ENCODE data around the gene MCF2L.
"Not testable (repeated sequence)": the region's sequence is repeated elsewhere in the genome, so short reads cannot be mapped to it uniquely, and the experiment has no call there.

The MCF2L gene

DNA sequence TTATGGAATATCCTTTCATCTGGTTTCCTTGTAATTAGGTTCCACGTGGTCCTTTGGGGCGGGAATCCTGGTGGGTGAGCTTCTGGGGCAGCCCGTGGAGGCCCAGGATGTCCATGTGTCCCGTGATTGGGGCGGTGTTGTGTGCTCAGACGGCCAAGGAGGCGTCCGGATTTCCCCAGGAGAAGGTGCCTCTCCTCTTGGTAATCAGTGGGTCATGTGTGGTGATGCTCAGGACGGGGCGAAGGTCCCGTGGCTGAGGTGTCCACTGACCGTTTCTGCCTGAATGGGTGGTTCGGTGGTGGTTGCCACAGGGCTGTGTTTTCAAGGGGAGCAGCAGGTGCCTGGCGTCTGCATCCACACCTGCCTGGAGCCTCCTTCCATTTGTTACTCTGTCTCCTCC is 84.4 kb downstream of the MCF2L start:
- Histone ChIP-seq H3K27ac (replicated peaks) (no peak overlapping the region), H3K4me3 (replicated peaks; ENCODE audit: insufficient read depth, low read length) (no peak overlapping the region), H3K27me3 (ENCODE audit: insufficient read depth, poor library complexity, severe bottlenecking) (peaks cover 4% of the 10 kb centered on the region)
- TF ChIP-seq POLR2AphosphoS5 (IDR thresholded peaks at IDR 0.05; ENCODE audit: low read depth) (no peak), CTCF (IDR thresholded peaks at IDR 0.05; ENCODE audit: insufficient read depth, low read length) (no peak), GABPA (IDR thresholded peaks at IDR 0.05; ENCODE audit: low read depth) (no peak), SPI1 (IDR thresholded peaks at IDR 0.05; ENCODE audit: borderline replicate concordance, low read depth) (no peak), REST (IDR thresholded peaks at IDR 0.05; ENCODE audit: insufficient replicate concordance, low read depth) (no peak)
- DNase-seq (ENCODE audit: low read depth in 1 of 2, low spot score in 1 of 2) = no peak

GRCh38 chr13:113053801-113054604 is 85.0 kb downstream of the MCF2L start:
- no peak overlapping the region for H3K4me3 ChIP-seq (replicated peaks; ENCODE audit: insufficient read depth, low read length)
- no peak for DNase-seq (ENCODE audit: low read depth in 1 of 2, low spot score in 1 of 2)
- no peak for TF ChIP-seq SPI1 (IDR thresholded peaks at IDR 0.05; ENCODE audit: borderline replicate concordance, low read depth)
- TF ChIP-seq POLR2AphosphoS5 (IDR thresholded peaks at IDR 0.05; ENCODE audit: low read depth) = no peak
- TF ChIP-seq GABPA (IDR thresholded peaks at IDR 0.05; ENCODE audit: low read depth) = no peak
- H3K27ac ChIP-seq (replicated peaks) = no peak overlapping the region
- H3K27me3 ChIP-seq (ENCODE audit: insufficient read depth, poor library complexity, severe bottlenecking) = peaks cover 4% of the 10 kb centered on the region

DNA sequence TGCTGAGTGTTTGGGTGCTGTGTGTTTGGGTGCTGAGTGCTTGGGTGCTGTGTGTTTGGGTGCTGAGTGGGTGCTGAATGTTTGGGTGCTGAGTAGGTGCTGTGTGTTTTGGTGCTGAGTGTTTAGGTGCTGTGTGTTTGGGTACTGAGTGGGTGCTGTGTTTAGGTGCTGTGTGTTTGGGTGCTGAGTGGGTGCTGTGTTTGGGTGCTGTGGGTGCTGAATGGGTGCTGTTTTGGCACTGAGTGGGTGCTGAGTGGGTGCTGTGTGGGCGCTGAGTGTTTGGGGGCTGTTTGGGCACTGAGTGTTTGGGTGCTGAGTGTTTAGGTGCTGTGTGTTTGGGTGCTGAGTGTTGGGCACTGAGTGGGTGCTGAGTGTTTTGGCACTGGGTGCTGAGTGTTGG is 88.1 kb downstream of the MCF2L start:
- TF ChIP-seq REST (IDR thresholded peaks at IDR 0.05; ENCODE audit: insufficient replicate concordance, low read depth) = no peak
- TF ChIP-seq GABPA (IDR thresholded peaks at IDR 0.05; ENCODE audit: low read depth) = no peak
- no peak for TF ChIP-seq SPI1 (IDR thresholded peaks at IDR 0.05; ENCODE audit: borderline replicate concordance, low read depth)
- no peak for TF ChIP-seq POLR2AphosphoS5 (IDR thresholded peaks at IDR 0.05; ENCODE audit: low read depth)
- TF ChIP-seq CTCF (IDR thresholded peaks at IDR 0.05; ENCODE audit: insufficient read depth, low read length) = no peak
- peaks cover 2% of the 10 kb centered on the region for H3K27me3 ChIP-seq (ENCODE audit: insufficient read depth, poor library complexity, severe bottlenecking)

DNA sequence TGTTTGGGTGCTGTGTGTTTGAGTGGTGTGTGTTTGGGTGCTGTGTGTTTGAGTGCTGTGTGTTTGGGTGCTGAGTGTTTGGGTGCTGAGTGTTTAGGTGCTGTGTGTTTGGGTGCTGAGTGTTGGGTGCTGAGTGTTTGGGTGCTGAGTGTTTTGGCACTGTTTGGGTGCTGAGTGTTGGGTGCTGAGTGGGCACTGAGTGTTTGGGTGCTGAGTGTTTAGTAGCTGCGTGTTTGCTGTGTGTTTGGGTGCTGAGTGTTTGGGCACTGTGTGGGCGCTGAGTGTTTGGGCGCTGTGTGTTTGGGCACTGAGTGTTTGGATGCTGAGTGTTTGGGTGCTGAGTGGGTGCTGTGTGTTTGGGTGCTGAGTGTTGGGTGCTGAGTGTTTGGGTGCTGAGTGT is 88.5 kb downstream of the MCF2L start:
- not testable (repeated sequence) for DNase-seq (ENCODE audit: low read depth in 1 of 2, low spot score in 1 of 2); H3K4me3 ChIP-seq (replicated peaks; ENCODE audit: insufficient read depth, low read length); H3K27me3 ChIP-seq (ENCODE audit: insufficient read depth, poor library complexity, severe bottlenecking); H3K27ac ChIP-seq (replicated peaks)

More for the DNA sequence above, 88.1 kb downstream of the MCF2L start:
- no peak for DNase-seq (ENCODE audit: low read depth in 1 of 2, low spot score in 1 of 2)
- H3K27ac ChIP-seq (replicated peaks) = no peak overlapping the region
- no peak overlapping the region for H3K4me3 ChIP-seq (replicated peaks; ENCODE audit: insufficient read depth, low read length)

Measured in HL-60 (cell line).